Liver (tissue), 9 donors: ENCODE data around the gene CSTA. TPM values are rescaled to one million over a fixed set of nuclear protein-coding genes. Genes with fewer than 3 reads are reported as not detected.

Experiments used
- DNase-seq: peaks from one replicate; pipeline ENCODE4 v3.0.0-alpha.2; 2017; ENCODE audit warnings: low spot score
- H3K27ac ChIP-seq, 2 donors: one replicate each; pipeline ENCODE4 v1.7.0; 2013; ENCODE audit warnings: inconsistent platforms in 2 of 2, low read length in 2 of 2, control low read depth in 1 of 2, low read depth in 1 of 2, mild to moderate bottlenecking in 1 of 2
- H3K27me3 ChIP-seq, 4 donors: one replicate each; pipeline versions ENCODE4 v1.6.1 to v1.7.0; 2013; ENCODE audit warnings: low read length in 3 of 4, inconsistent platforms in 1 of 4, mild to moderate bottlenecking in 1 of 4, moderate library complexity in 1 of 4; ENCODE audit not compliant: control insufficient read depth in 4 of 4, insufficient read depth in 4 of 4
- H3K36me3 ChIP-seq, 4 donors: one replicate each; pipeline versions ENCODE4 v1.6.1 to v1.7.0; 2013; ENCODE audit warnings: low read length in 3 of 4, mild to moderate bottlenecking in 3 of 4, low read depth in 1 of 4, moderate library complexity in 1 of 4; ENCODE audit not compliant: control insufficient read depth in 4 of 4, insufficient read depth in 3 of 4
- H3K4me1 ChIP-seq, 4 donors: one replicate each; pipeline versions ENCODE4 v1.6.1 to v1.7.0; 2013; ENCODE audit warnings: low read length in 3 of 4, mild to moderate bottlenecking in 3 of 4, moderate library complexity in 1 of 4; ENCODE audit not compliant: control insufficient read depth in 4 of 4, insufficient read depth in 4 of 4
- H3K4me3 ChIP-seq, 3 donors: one replicate each; pipeline versions ENCODE4 v1.6.1 to v1.7.0; 2013; ENCODE audit warnings: low read length in 3 of 3, control low read depth in 1 of 3, low read depth in 1 of 3, mild to moderate bottlenecking in 1 of 3
- H3K9ac ChIP-seq, 2 donors: one replicate each; pipeline ENCODE4 v1.7.0; 2013; ENCODE audit warnings: low read length in 2 of 2, mild to moderate bottlenecking in 2 of 2, moderate library complexity in 2 of 2, control low read depth in 1 of 2, low read depth in 1 of 2
- H3K9me3 ChIP-seq, 4 donors: one replicate each; pipeline versions ENCODE4 v1.6.1 to v1.7.0; 2013; ENCODE audit warnings: low read length in 3 of 4; ENCODE audit not compliant: control insufficient read depth in 4 of 4
- EGR1 ChIP-seq, 2 donors: IDR thresholded peaks; 2 replicates each; pipeline ENCODE4 v1.6.1; 2016 to 2018; ENCODE audit warnings: antibody characterized with exemption in 2 of 2, low read depth in 2 of 2
- FOXA1 ChIP-seq: IDR thresholded peaks from 2 replicates; pipeline ENCODE4 v1.6.1; 2016; ENCODE audit warnings: antibody characterized with exemption
- FOXA2 ChIP-seq: IDR thresholded peaks from 2 replicates; pipeline ENCODE4 v1.6.1; 2016; ENCODE audit warnings: antibody characterized with exemption
- GABPA ChIP-seq, 2 donors: IDR thresholded peaks in 1 of 2; conservative IDR thresholded peaks in 1 of 2; 2 replicates each; pipeline ENCODE4 v1.6.1; 2016; ENCODE audit warnings: antibody characterized with exemption in 2 of 2, mild to moderate bottlenecking in 1 of 2, moderate library complexity in 1 of 2
- HNF4G ChIP-seq: IDR thresholded peaks from 2 replicates; pipeline ENCODE4 v1.6.1; 2016; ENCODE audit warnings: antibody characterized with exemption
- RXRA ChIP-seq, 2 donors: IDR thresholded peaks; 2 replicates each; pipeline ENCODE4 v1.6.1; 2017 to 2018; ENCODE audit warnings: antibody characterized with exemption in 2 of 2, mild to moderate bottlenecking in 1 of 2
- YY1 ChIP-seq: IDR thresholded peaks from 2 replicates; pipeline ENCODE4 v1.6.1; 2016; ENCODE audit warnings: antibody characterized with exemption, mild to moderate bottlenecking
- WGBS: extraction: QIAGEN DNeasy Blood & Tissue Kit; methylation state at CpG from one replicate; pipeline ENCODE4 v1.1.7; 2013; 5-methylcytosine and 5-hydroxymethylcytosine counted together
- polyA plus RNA-seq, 2 donors: library from polyadenylated mRNA; stranded (reverse) in 1 of 2; unstranded in 1 of 2; fragments of 200-250 nt in 1 of 2; fragments of >200 nt in 1 of 2; fragmentation: Nextera tagmentation in 1 of 2; extraction: Ambion mirVana in 1 of 2; gene quantifications; one replicate each; pipeline versions ENCODE4 v1.2.1 to v1.2.3, GENCODE V29; 2013 to 2015
- total RNA-seq, 2 donors: library from RNA; depleted of rRNA; stranded (reverse); fragments of >200 nt; gene quantifications; one replicate each; pipeline ENCODE4 v1.2.3, GENCODE V29; 2014
- TF ChIP-seq, protein P1 (sequence below): IDR thresholded peaks from 2 replicates; pipeline ENCODE4 v1.6.1; 2016; ENCODE audit warnings: antibody characterized with exemption
- TF ChIP-seq, protein P2 (sequence below): IDR thresholded peaks from 2 replicates; pipeline ENCODE4 v1.6.1; 2016; ENCODE audit warnings: antibody characterized with exemption, mild to moderate bottlenecking
- TF ChIP-seq, protein P3 (sequence below): IDR thresholded peaks from 2 replicates; pipeline ENCODE4 v1.6.1; 2016; ENCODE audit warnings: antibody characterized with exemption
- donor health status: healthy.
- donor health status: healthy.
- donor health status: healthy.
- donor health status: healthy.
- donor health status: healthy.

Gene CSTA
- total and polyA plus RNA-seq, 4 donors, result 1.5 to 6.6 (median 4.0) TPM

DNA sequence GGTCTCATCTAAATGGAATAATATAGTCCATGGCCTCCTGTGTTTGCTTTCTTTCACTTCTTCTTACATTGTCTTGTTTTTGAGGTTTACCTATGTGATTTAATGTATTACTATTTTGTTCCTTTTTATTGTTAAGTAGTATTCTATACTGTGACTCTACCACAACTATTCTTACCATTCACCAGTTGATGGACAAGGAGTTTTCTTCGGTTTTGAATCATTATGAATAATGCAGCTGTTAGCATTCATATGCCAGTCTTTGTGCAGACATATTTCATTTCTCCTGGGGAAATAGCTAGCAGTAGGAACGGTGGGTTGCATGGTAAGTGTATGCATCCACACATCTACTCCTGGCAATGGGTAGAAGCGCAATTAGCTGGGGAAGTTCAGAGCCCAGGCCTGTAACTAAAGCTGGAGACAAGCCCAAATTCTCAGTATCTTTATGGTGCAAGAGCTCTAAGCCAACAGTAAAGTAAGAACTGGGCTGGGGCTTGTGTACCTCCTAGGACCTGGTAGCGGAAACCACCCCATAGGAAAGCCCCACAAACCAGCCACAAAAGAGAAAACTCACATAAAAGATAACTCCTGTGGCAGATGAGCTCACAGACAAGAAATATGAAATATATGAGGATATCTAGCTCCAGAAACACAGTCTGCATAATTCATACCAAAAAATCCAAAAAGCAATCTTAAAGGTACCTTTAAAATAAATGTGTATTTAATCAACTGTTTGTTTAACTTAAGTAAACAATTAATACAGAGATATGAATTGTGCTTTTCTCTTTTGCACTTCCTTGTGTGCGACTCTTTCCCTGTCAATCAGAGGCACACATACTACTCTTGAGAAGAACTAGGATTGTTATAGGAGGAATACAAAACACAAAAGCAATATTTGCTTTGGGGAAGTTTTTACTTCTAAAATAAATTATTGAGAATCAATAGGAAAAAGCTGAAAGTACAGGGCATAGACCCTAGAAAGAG is 2.7 kb upstream of the CSTA start:
- Histone ChIP-seq H3K9ac (no peak overlapping the region), H3K27me3 (no peaks in the 10 kb centered on the region)
- TF ChIP-seq FOXA2, result no peak
- TF ChIP-seq, protein P1, sequence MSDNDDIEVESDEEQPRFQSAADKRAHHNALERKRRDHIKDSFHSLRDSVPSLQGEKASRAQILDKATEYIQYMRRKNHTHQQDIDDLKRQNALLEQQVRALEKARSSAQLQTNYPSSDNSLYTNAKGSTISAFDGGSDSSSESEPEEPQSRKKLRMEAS, result no peak

DNA sequence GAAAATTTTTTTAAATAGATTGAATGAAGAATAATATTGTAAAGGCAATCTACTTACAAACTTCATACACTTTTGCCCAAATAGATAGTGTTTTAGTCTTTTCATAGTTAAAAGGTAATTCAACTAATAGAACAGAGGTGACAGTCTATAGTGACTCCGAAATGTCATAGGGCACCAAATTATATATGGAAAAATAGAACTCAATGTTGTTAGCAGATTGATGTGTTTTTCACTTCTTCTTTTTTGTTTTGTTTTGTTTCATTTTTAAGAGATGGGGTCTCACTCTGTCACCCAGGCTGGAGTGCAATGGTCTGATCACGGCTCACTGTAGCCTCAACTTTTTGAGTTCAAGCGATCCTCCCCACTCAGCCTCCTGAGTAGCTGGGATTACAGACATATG is 721 bp downstream of the CSTA start:
- Histone ChIP-seq H3K27me3 (no peaks in the 10 kb centered on the region), H3K9ac (no peak overlapping the region), H3K9me3 (no peaks in the 10 kb centered on the region), H3K27ac (no peak overlapping the region), H3K4me1 (no peaks in the 10 kb centered on the region), H3K36me3 (no peaks in the 10 kb centered on the region), H3K4me3 (no peak overlapping the region)
- DNase-seq, result no peak
- TF ChIP-seq, protein P1, result no peak
- no peak for TF ChIP-seq EGR1 (IDR thresholded peaks at IDR 0.05; ENCODE audit: low read depth in 2 of 2)
- 94% methylated on average over 3 of the region's 3 CpGs for WGBS

More for the DNA sequence above, 2.7 kb upstream of the CSTA start:
- Histone ChIP-seq H3K36me3 (no peaks in the 10 kb centered on the region), H3K4me1 (no peaks in the 10 kb centered on the region), H3K4me3 (no peak overlapping the region), H3K9me3 (peaks cover 0 to 7% (median 0%) of the 10 kb centered on the region in 4 donors), H3K27ac (no peak overlapping the region)
- DNase-seq, result no peak
- WGBS, result 86% methylated on average over 5 of the region's 5 CpGs

DNA sequence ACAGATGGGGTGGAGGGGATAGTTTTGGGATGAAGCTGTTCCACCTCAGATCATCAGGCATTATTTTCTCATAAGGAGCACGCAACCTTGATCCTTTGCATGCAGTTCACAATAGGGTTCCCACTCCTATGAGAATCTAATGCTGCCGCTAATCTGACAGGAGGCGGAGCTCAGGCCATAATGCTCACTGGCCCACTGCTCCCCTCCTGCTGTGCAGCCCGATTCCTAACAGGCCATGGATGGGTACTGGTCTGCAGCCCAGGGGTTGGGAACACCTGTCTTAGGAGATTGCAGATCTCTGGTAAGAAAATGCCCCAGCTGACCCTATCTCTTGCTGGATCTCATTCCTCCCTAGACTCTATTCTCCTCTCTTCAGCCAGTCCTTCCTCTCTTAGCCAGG is 6.8 kb downstream of the CSTA start:
- Histone ChIP-seq H3K9me3 (no peaks in the 10 kb centered on the region), H3K27me3 (no peaks in the 10 kb centered on the region), H3K4me3 (no peak overlapping the region), H3K36me3 (no peaks in the 10 kb centered on the region), H3K27ac (no peak overlapping the region), H3K4me1 (no peaks in the 10 kb centered on the region), H3K9ac (no peak overlapping the region)
- TF ChIP-seq EGR1 (IDR thresholded peaks at IDR 0.05; ENCODE audit: low read depth in 2 of 2) (no peak), FOXA1 (no peak), GABPA (IDR thresholded peaks at IDR 0.05 in 1 of 2, conservative IDR thresholded peaks at IDR 0.05 in 1 of 2) (no peak), HNF4G (no peak), RXRA (IDR thresholded peaks at IDR 0.05) (no peak), YY1 (no peak)
- TF ChIP-seq, protein P2, sequence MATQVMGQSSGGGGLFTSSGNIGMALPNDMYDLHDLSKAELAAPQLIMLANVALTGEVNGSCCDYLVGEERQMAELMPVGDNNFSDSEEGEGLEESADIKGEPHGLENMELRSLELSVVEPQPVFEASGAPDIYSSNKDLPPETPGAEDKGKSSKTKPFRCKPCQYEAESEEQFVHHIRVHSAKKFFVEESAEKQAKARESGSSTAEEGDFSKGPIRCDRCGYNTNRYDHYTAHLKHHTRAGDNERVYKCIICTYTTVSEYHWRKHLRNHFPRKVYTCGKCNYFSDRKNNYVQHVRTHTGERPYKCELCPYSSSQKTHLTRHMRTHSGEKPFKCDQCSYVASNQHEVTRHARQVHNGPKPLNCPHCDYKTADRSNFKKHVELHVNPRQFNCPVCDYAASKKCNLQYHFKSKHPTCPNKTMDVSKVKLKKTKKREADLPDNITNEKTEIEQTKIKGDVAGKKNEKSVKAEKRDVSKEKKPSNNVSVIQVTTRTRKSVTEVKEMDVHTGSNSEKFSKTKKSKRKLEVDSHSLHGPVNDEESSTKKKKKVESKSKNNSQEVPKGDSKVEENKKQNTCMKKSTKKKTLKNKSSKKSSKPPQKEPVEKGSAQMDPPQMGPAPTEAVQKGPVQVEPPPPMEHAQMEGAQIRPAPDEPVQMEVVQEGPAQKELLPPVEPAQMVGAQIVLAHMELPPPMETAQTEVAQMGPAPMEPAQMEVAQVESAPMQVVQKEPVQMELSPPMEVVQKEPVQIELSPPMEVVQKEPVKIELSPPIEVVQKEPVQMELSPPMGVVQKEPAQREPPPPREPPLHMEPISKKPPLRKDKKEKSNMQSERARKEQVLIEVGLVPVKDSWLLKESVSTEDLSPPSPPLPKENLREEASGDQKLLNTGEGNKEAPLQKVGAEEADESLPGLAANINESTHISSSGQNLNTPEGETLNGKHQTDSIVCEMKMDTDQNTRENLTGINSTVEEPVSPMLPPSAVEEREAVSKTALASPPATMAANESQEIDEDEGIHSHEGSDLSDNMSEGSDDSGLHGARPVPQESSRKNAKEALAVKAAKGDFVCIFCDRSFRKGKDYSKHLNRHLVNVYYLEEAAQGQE, result no peak
- TF ChIP-seq, protein P3, sequence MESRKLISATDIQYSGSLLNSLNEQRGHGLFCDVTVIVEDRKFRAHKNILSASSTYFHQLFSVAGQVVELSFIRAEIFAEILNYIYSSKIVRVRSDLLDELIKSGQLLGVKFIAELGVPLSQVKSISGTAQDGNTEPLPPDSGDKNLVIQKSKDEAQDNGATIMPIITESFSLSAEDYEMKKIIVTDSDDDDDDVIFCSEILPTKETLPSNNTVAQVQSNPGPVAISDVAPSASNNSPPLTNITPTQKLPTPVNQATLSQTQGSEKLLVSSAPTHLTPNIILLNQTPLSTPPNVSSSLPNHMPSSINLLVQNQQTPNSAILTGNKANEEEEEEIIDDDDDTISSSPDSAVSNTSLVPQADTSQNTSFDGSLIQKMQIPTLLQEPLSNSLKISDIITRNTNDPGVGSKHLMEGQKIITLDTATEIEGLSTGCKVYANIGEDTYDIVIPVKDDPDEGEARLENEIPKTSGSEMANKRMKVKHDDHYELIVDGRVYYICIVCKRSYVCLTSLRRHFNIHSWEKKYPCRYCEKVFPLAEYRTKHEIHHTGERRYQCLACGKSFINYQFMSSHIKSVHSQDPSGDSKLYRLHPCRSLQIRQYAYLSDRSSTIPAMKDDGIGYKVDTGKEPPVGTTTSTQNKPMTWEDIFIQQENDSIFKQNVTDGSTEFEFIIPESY, result no peak
- 81% methylated on average over 4 of the region's 4 CpGs for WGBS
- DNase-seq, result no peak
